HepG2 (cell line): ENCODE measurements around the gene HOXA10. TPM values are rescaled to one million over a fixed set of nuclear protein-coding genes. Genes with fewer than 3 reads are reported as not detected.

Experiments used
- ATAC-seq: fragments of 200-7000 bp; cut with Tn5 transposase; 3 replicates; pipeline ENCODE4 v1.9.1; 2020; ENCODE audit warnings: mild to moderate bottlenecking, moderate library complexity
- BruUV-seq: library from RNA; stranded (reverse); fragments of 400-500 nt; replicated peaks from 2 replicates; lab custom pipeline; 2021; lab: Mats Ljungman, UMichigan
- CTCF ChIA-PET: fragments of 300-600 bp; formaldehyde crosslinking; extraction: SDS; loops from one replicate; lab custom pipeline; 2021; ENCODE audit warnings: low total read pairs, inconsistent platforms, low intra/inter-chr PET ratio; lab: Yijun Ruan, JAX
- POLR2A ChIA-PET: fragments of 350-600 bp; sonication (Branson Sonifier 250); formaldehyde crosslinking; loops from one replicate; lab custom pipeline; 2020; ENCODE audit warnings: antibody characterized with exemption, inconsistent platforms; lab: Yijun Ruan, JAX
- DNase-seq: peaks from one replicate; pipeline ENCODE4 v3.0.0-alpha.2; 2015; ENCODE audit warnings: low spot score
- FAIRE-seq: peaks from 3 replicates; lab custom pipeline; 2011; peaks lifted over from hg19 to GRCh38; lab: Jason Lieb, UNC
- H2AFZ ChIP-seq: one replicate; pipeline ENCODE4 v1.6.1; 2011; ENCODE audit warnings: low read length, inconsistent platforms
- H3K27ac ChIP-seq: fragments of 300-600 bp; 3 replicates; pipeline ENCODE4 v1.8.0; 2011; ENCODE audit warnings: mixed run types, mild to moderate bottlenecking, mixed read lengths, low read length, inconsistent platforms; ENCODE audit not compliant: insufficient read depth; ENCODE audit errors: extremely low read length
- H3K27me3 ChIP-seq, 2 experiments: fragments of 200-600 bp in 1 of 2; 2 replicates in 1 of 2; 3 replicates in 1 of 2; pipeline versions ENCODE4 v1.6.0 to v1.8.0; 2011; ENCODE audit warnings: low read length in 2 of 2, mild to moderate bottlenecking in 2 of 2, moderate library complexity in 2 of 2, inconsistent platforms in 1 of 2; ENCODE audit not compliant: insufficient read depth in 2 of 2, control insufficient read depth in 1 of 2
- H3K36me3 ChIP-seq, 2 experiments: fragments of 200-600 bp in 1 of 2; replicated peaks in 1 of 2; 2 replicates in 1 of 2; 3 replicates in 1 of 2; pipeline versions ENCODE4 v1.5.1 to v1.8.0; 2011; ENCODE audit warnings: low read length in 2 of 2, inconsistent platforms in 1 of 2; ENCODE audit not compliant: insufficient read depth in 2 of 2, control insufficient read depth in 1 of 2
- H3K4me1 ChIP-seq: 2 replicates; pipeline ENCODE4 v1.5.1; 2012; ENCODE audit warnings: low read length, inconsistent platforms; ENCODE audit not compliant: insufficient read depth
- H3K4me2 ChIP-seq: 2 replicates; pipeline ENCODE4 v1.6.0; 2011; ENCODE audit warnings: low read depth, low read length, inconsistent platforms
- H3K4me3 ChIP-seq, 3 experiments: fragments of 200-600 bp in 1 of 3; sonication (generic), shearing (Covaris generic) in 1 of 3; replicated peaks in 1 of 3; 2 replicates each; pipeline ENCODE4 v1.5.1; 2011 to 2016; ENCODE audit warnings: low read length in 3 of 3, inconsistent platforms in 2 of 3, low read depth in 2 of 3, mild to moderate bottlenecking in 2 of 3, control low read depth in 1 of 3, mixed read lengths in 1 of 3; ENCODE audit not compliant: insufficient read depth in 1 of 3
- H3K79me2 ChIP-seq: one replicate; pipeline ENCODE4 v1.6.1; 2011; ENCODE audit warnings: low read length, inconsistent platforms; ENCODE audit not compliant: insufficient read depth
- H3K9ac ChIP-seq: 2 replicates; pipeline ENCODE4 v1.6.0; 2011; ENCODE audit warnings: mild to moderate bottlenecking, low read depth, low read length, inconsistent platforms; ENCODE audit not compliant: insufficient read depth
- H3K9me3 ChIP-seq: 2 replicates; pipeline ENCODE4 v1.5.1; 2012; ENCODE audit warnings: mild to moderate bottlenecking, low read length
- H4K20me1 ChIP-seq: 2 replicates; pipeline ENCODE4 v1.6.0; 2011; ENCODE audit warnings: inconsistent platforms, mild to moderate bottlenecking, low read length, moderate library complexity; ENCODE audit not compliant: insufficient read depth
- ELF1 ChIP-seq: sonication (generic); formaldehyde crosslinking; IDR thresholded peaks from 2 replicates; pipeline ENCODE4 v1.4.0; 2020; ENCODE audit warnings: missing genetic modification reagents
- KLF15 ChIP-seq: sonication (generic); formaldehyde crosslinking; IDR thresholded peaks from 2 replicates; pipeline ENCODE4 v1.8.1; 2023; ENCODE audit warnings: borderline replicate concordance, mild to moderate bottlenecking, inconsistent platforms, missing genetic modification reagents, mixed read lengths
- RORA ChIP-seq: sonication (generic); formaldehyde crosslinking; IDR thresholded peaks from 2 replicates; pipeline ENCODE4 v1.5.0; 2020; ENCODE audit warnings: mild to moderate bottlenecking, missing genetic modification reagents, moderate library complexity
- SMARCE1 ChIP-seq: fragments of 450-650 bp; IDR thresholded peaks from 2 replicates; pipeline ENCODE4 v1.6.1; 2017; ENCODE audit warnings: borderline replicate concordance
- ZFP41 ChIP-seq: sonication (generic); formaldehyde crosslinking; IDR thresholded peaks from 2 replicates; pipeline ENCODE4 v1.4.0; 2020; ENCODE audit warnings: mild to moderate bottlenecking, missing genetic modification reagents, borderline replicate concordance
- ZMYM3 ChIP-seq: sonication (generic); formaldehyde crosslinking; IDR thresholded peaks from 2 replicates; pipeline ENCODE4 v1.5.1; 2020; ENCODE audit warnings: mild to moderate bottlenecking, missing genetic modification reagents
- WGBS: methylation state at CpG from one replicate; pipeline ENCODE4 v1.1.6; 2017; ENCODE audit warnings: low lambda C conversion rate; 5-methylcytosine and 5-hydroxymethylcytosine counted together
- in situ Hi-C: cut with HindIII; loops from 2 replicates; pipeline ENCODE4 v1.10.0; 2017; ENCODE audit warnings: low pct_unique_long_range_greater_than_20kb; ENCODE audit not compliant: extremely low pct_ligation_motif_present
- intact Hi-C: fragments of 100-400 bp; cut with micrococcal nuclease; formaldehyde crosslinking; loops from one replicate; pipeline ENCODE4 v1.10.0; 2022; ENCODE audit not compliant: unreplicated experiment
- polyA plus RNA-seq, 8 experiments: library from polyadenylated mRNA; depleted of rRNA in 3 of 8; stranded (reverse) in 7 of 8; unstranded in 1 of 8; fragments of >200 nt; fragmentation: Illumina TruSeq in 4 of 8; extraction: Trizol in 4 of 8; gene quantifications; 2 replicates each; pipeline versions ENCODE4 v1.2.1 to v1.2.3, GENCODE V29; 2011 to 2016; ENCODE audit warnings: low read depth in 4 of 8, missing spikeins in 1 of 8, mixed read lengths in 1 of 8; ENCODE audit not compliant: insufficient read depth in 1 of 8
- total RNA-seq, 5 experiments: library from RNA; depleted of rRNA; stranded (reverse); fragments of >200 nt; fragmentation: Illumina TruSeq; extraction: Trizol; gene quantifications; 2 replicates each; pipeline ENCODE4 v1.2.3, GENCODE V29; 2016; ENCODE audit warnings: low read depth in 1 of 5

Gene HOXA10
- total and polyA plus RNA-seq, 2 of the 13 experiments (the other 11 are each of a cell fraction or from before 2014, with no cell fraction given) = not detected

DNA sequence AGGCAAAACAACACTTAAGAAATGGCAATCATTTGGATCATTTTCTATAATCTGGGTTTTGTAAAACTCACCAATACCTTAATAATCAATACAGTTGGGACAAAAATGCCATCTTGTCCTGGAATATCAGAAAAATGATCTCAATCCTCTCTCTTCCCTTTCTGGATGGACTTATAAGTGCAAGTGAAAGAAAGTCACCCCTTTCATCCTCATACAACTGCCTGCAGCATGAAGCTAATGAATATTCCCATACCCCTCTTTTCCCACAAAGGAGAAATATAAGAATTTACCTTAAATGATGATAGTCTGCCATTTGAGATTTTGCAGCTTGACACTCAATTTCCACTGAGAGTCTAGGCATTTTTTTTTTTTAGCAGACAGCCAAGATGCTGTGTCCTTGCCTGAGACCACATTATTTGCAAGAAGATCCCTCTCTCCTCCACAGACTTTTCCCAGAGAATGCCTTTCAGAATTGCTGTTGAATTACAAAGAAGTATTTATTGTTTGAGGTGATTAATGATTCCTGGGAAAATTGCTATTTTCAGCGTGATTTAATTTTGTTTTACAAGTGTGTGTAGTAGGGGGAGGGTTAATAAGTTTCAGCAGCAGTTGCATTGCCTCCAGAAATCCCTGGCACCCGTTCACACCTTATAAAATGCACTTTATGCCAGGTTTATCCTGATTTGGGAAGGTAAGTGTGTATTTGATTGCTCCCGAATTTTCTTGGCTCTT lies 47.4 kb downstream of the HOXA10 start (continued):
- TF ChIP-seq ZMYM3 (CRISPR knock-in tag) = no peak

DNA sequence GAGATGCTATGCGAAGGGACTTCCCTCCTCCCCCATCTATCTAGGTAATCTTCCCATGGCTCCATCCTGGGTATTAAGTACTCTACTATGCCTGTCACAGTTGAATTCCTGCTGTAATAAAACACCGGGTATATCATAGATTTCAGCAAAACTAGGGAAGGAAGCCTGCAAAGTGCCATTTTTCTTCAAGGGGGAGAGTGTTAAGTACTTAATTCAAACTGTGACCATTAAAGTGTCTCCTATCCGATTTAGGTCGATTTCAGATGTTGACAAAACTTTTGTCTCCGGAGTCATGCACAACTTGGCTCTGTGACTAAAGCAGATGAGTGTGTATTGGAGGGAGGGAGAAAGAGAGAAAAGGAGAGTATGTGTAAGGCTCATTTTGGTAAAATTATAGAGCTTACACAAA lies 48.1 kb downstream of the HOXA10 start:
- intact Hi-C loops = no loop called here
- Histone ChIP-seq H3K4me2 (no peak overlapping the region), H3K4me1 (peaks cover 71% of the 10 kb centered on the region), H3K79me2 (peaks cover 25% of the 10 kb centered on the region), H3K9me3 (no peaks in the 10 kb centered on the region), H2AFZ (no peak overlapping the region), H3K4me3 (no peak overlapping the region), H3K27me3 (no peaks in the 10 kb centered on the region; a peak in 1 of 5 replicates), H3K27ac (no peak overlapping the region), H3K36me3 (peaks cover 0 to 8% of the 10 kb centered on the region in 2 experiments; a peak in 1 of 5 replicates), H3K9ac (no peak overlapping the region), H4K20me1 (no peaks in the 10 kb centered on the region)
- CTCF ChIA-PET = no interaction called here
- TF ChIP-seq RORA (CRISPR knock-in tag) (no peak), SMARCE1 (no peak), ZFP41 (CRISPR knock-in tag) (no peak), ELF1 (CRISPR knock-in tag) (no peak), KLF15 (CRISPR knock-in tag) (no peak)
- no TSS peak for BruUV-seq
- no peak for ATAC-seq
- FAIRE-seq = no peak
- no peak for DNase-seq
- POLR2A ChIA-PET = no interaction called here
- in situ Hi-C loops = no loop called here
- 86% methylated on average over 5 of the region's 5 CpGs for WGBS
